CD4-positive, alpha-beta T cell (primary cell): ENCODE measurements around the gene CEP112. TPM values are rescaled to one million over a fixed set of nuclear protein-coding genes. Genes with fewer than 3 reads are reported as not detected.

Experiments used
- ATAC-seq: fragments of 200-7000 bp; cut with Tn5 transposase; one replicate; pipeline ENCODE4 v1.10.0; 2022; ENCODE audit warnings: mild to moderate bottlenecking; ENCODE audit not compliant: poor library complexity
- CTCF ChIA-PET: fragments of 350-600 bp; sonication (Branson Sonifier 250); formaldehyde crosslinking; loops from one replicate; lab custom pipeline; 2021; ENCODE audit warnings: antibody characterized with exemption, inconsistent platforms; lab: Charles Lee
- POLR2A ChIA-PET: fragments of 350-600 bp; sonication (Branson Sonifier 250); formaldehyde crosslinking; loops from one replicate; lab custom pipeline; 2021; ENCODE audit warnings: antibody characterized with exemption, inconsistent platforms; lab: Charles Lee
- DNase-seq, 14 experiments: peaks; one replicate each; pipeline ENCODE4 v3.0.0-alpha.2; 2013 to 2020; ENCODE audit warnings: mixed read lengths in 2 of 14
- H3K27ac ChIP-seq, 2 donors: one replicate each; pipeline versions ENCODE4 v1.5.1 to v1.7.0; 2013; ENCODE audit warnings: low read length in 2 of 2, low read depth in 1 of 2, mild to moderate bottlenecking in 1 of 2
- H3K27me3 ChIP-seq, 2 experiments: 1 replicate in 1 of 2; 2 replicates in 1 of 2; pipeline versions ENCODE4 v1.6.1 to v1.7.0; 2013; ENCODE audit warnings: low read length in 2 of 2, control low read depth in 1 of 2, mild to moderate bottlenecking in 1 of 2, moderate library complexity in 1 of 2; ENCODE audit not compliant: insufficient read depth in 2 of 2, control insufficient read depth in 1 of 2
- H3K36me3 ChIP-seq: one replicate; pipeline ENCODE4 v1.6.1; 2013; ENCODE audit warnings: low read length, control low read depth; ENCODE audit not compliant: insufficient read depth
- H3K4me1 ChIP-seq: one replicate; pipeline ENCODE4 v1.6.1; 2013; ENCODE audit warnings: low read length, control low read depth; ENCODE audit not compliant: insufficient read depth
- H3K4me3 ChIP-seq: one replicate; pipeline ENCODE4 v1.5.1; 2013; ENCODE audit warnings: mild to moderate bottlenecking, low read length, moderate library complexity
- H3K9me3 ChIP-seq, 2 experiments: 1 replicate in 1 of 2; 2 replicates in 1 of 2; pipeline versions ENCODE4 v1.6.1 to v1.7.0; 2013; ENCODE audit warnings: low read length in 2 of 2, mild to moderate bottlenecking in 2 of 2, control low read depth in 1 of 2, moderate library complexity in 1 of 2; ENCODE audit not compliant: control insufficient read depth in 1 of 2, insufficient read depth in 1 of 2
- H3K27ac Mint-ChIP-seq: one replicate; pipeline ENCODE4 v1.8.0; 2020; ENCODE audit warnings: mixed read lengths
- H3K27me3 Mint-ChIP-seq: one replicate; pipeline ENCODE4 v1.8.0; 2021; ENCODE audit warnings: mixed read lengths
- H3K36me3 Mint-ChIP-seq: one replicate; pipeline ENCODE4 v1.8.0; 2021; ENCODE audit warnings: low read depth, mixed read lengths
- H3K4me1 Mint-ChIP-seq: one replicate; pipeline ENCODE4 v1.8.0; 2021; ENCODE audit warnings: low read depth, mixed read lengths
- H3K4me3 Mint-ChIP-seq: one replicate; pipeline ENCODE4 v1.8.0; 2020; ENCODE audit warnings: mild to moderate bottlenecking, mixed read lengths
- H3K9me3 Mint-ChIP-seq: one replicate; pipeline ENCODE4 v1.8.0; 2020; ENCODE audit warnings: mixed read lengths
- CTCF ChIP-seq: fragments of 200-600 bp; IDR thresholded peaks from one replicate; pipeline ENCODE4 v1.8.0; 2022; ENCODE audit warnings: antibody characterized with exemption, mild to moderate bottlenecking
- intact Hi-C, 2 experiments: fragments of 100-400 bp; cut with DNase I in 1 of 2; cut with micrococcal nuclease in 1 of 2; formaldehyde crosslinking; loops; one replicate each; pipeline versions ENCODE4 v1.15.1 to v1.9.0; 2023 to 2025; cut with DNase I, micrococcal nuclease
- total RNA-seq, 174 experiments: library from RNA in 2 of 174; stranded (reverse) in 2 of 174; gene quantifications; one replicate each; pipeline ENCODE4 v1.2.3 and lab custom pipeline; 2021 to 2026

CEP112 gene
- total RNA-seq, 2 experiments from 2014 or later, result 1.6 to 2.2 TPM

GRCh38 chr17:65763786-65764185 is 428.1 kb downstream of the CEP112 start:
- Histone ChIP-seq H3K27me3 (no peaks in the 10 kb centered on the region), H3K27ac (no peak overlapping the region), H3K36me3 (no peaks in the 10 kb centered on the region), H3K9me3 (no peaks in the 10 kb centered on the region), H3K4me1 (no peaks in the 10 kb centered on the region), H3K4me3 (no peak overlapping the region)
- Mint-ChIP-seq H3K4me1 (no peaks in the 10 kb centered on the region), H3K27ac (no peak overlapping the region), H3K4me3 (no peak overlapping the region), H3K9me3 (no peaks in the 10 kb centered on the region), H3K27me3 (no peaks in the 10 kb centered on the region), H3K36me3 (no peaks in the 10 kb centered on the region)
- intact Hi-C loops, result no loop called here
- no peak for TF ChIP-seq CTCF
- CTCF ChIA-PET, result no interaction called here
- DNase-seq (no peak), ATAC-seq (no peak)
- POLR2A ChIA-PET, result no interaction called here

DNA sequence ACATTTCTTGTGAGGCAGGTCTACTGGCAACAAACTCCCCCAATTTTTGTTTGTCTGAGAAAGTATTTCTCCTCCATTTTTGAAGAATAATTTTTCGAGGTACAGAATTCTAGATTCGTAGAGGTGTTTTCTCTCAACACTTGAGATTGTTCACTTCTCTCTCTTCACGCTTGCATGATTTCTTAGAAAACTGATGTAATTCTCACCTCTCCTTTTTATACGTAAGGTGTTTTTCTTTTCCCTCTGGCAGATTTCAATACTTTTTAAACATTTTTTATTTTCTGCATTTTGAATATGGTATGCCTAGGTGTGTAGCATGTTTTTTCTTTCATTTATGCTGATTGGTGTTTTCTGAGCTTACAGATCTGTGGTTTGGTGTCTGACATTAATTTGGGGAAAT is 429.0 kb downstream of the CEP112 start:
- H3K27me3 ChIP-seq, result no peaks in the 10 kb centered on the region
- no peak overlapping the region for H3K4me3 Mint-ChIP-seq
- no peak for TF ChIP-seq CTCF
- ATAC-seq (no peak), DNase-seq (no peak)
- intact Hi-C loops, result no loop called here
- no peak overlapping the region for H3K27ac ChIP-seq
- H3K9me3 ChIP-seq, result no peaks in the 10 kb centered on the region
- POLR2A ChIA-PET, result no interaction called here
- H3K4me1 Mint-ChIP-seq, result no peaks in the 10 kb centered on the region
- no peaks in the 10 kb centered on the region for H3K36me3 ChIP-seq
- CTCF ChIA-PET, result no interaction called here
- no peak overlapping the region for H3K4me3 ChIP-seq
- no peaks in the 10 kb centered on the region for H3K9me3 Mint-ChIP-seq
- H3K27me3 Mint-ChIP-seq, result no peaks in the 10 kb centered on the region
- H3K36me3 Mint-ChIP-seq, result no peaks in the 10 kb centered on the region
- no peak overlapping the region for H3K27ac Mint-ChIP-seq
- H3K4me1 ChIP-seq, result no peaks in the 10 kb centered on the region

- intact Hi-C loops, result loop anchor here in 1 of 2 experiments (10.0 kb wide), 1 partner anchor 205 kb away; no protein-coding TSS in a partner anchor
- no peaks in the 10 kb centered on the region for H3K27me3 Mint-ChIP-seq
- H3K4me1 ChIP-seq, result no peaks in the 10 kb centered on the region
- no peaks in the 10 kb centered on the region for H3K9me3 ChIP-seq
- H3K27ac ChIP-seq, result no peak overlapping the region
- ChIA-PET POLR2A (no interaction called here), CTCF (no interaction called here)
- no peaks in the 10 kb centered on the region for H3K36me3 ChIP-seq
- no peak overlapping the region for H3K4me3 Mint-ChIP-seq
- H3K27ac Mint-ChIP-seq, result no peak overlapping the region
- H3K9me3 Mint-ChIP-seq, result no peaks in the 10 kb centered on the region
- no peak for TF ChIP-seq CTCF
- ATAC-seq (no peak), DNase-seq (no peak)
- no peak overlapping the region for H3K4me3 ChIP-seq
- no peaks in the 10 kb centered on the region for H3K27me3 ChIP-seq
- H3K36me3 Mint-ChIP-seq, result no peaks in the 10 kb centered on the region
- H3K4me1 Mint-ChIP-seq, result no peaks in the 10 kb centered on the region
Measured at GRCh38 chr17:65759532-65759931, 432.4 kb downstream of the CEP112 start.
